C4-2B (cell line): Measurements from ENCODE around the gene SLC6A12.

ENCODE experiments used
- CTCF ChIP-seq: fragments of 450-650 bp; conservative IDR thresholded peaks from 2 replicates; pipeline ENCODE4 v1.5.1; 2017; ENCODE audit warnings: mild to moderate bottlenecking
- ZFX ChIP-seq: fragments of 450-650 bp; IDR thresholded peaks from 2 replicates; pipeline ENCODE4 v1.6.1; 2017

GRCh38 chr12:236445-236844 is 22.5 kb upstream of the SLC6A12 start:
- TF ChIP-seq CTCF (no peak), ZFX (no peak)
